Mesenchymal stem cell (in vitro differentiated cells and primary cell): ENCODE results near the gene ME2.

Experiments used
- DNase-seq: peaks from one replicate; pipeline ENCODE4 v3.0.0-alpha.2; 2013
- H2AFZ ChIP-seq: one replicate; pipeline ENCODE4 v1.6.1; 2013; ENCODE audit warnings: low read depth, mild to moderate bottlenecking, control low read depth, inconsistent platforms, low read length, moderate library complexity
- H2AK5ac ChIP-seq: 2 replicates; pipeline ENCODE4 v1.6.1; 2013; ENCODE audit warnings: low read length, moderate library complexity, mild to moderate bottlenecking, inconsistent platforms; ENCODE audit not compliant: severe bottlenecking
- H2BK120ac ChIP-seq: one replicate; pipeline ENCODE4 v1.6.1; 2013; ENCODE audit warnings: low read depth, mild to moderate bottlenecking, inconsistent platforms, low read length, moderate library complexity
- H2BK12ac ChIP-seq, 2 experiments: one replicate each; pipeline ENCODE4 v1.6.1; 2013; ENCODE audit warnings: inconsistent platforms in 2 of 2, low read length in 2 of 2, mild to moderate bottlenecking in 2 of 2, moderate library complexity in 2 of 2, control low read depth in 1 of 2
- H2BK15ac ChIP-seq: one replicate; pipeline ENCODE4 v1.6.1; 2013; ENCODE audit warnings: mild to moderate bottlenecking, low read depth, inconsistent platforms; ENCODE audit not compliant: poor library complexity, severe bottlenecking
- H2BK5ac ChIP-seq: 2 replicates; pipeline ENCODE4 v1.6.1; 2013; ENCODE audit warnings: low read depth, mild to moderate bottlenecking, low read length, control low read depth, inconsistent platforms; ENCODE audit not compliant: poor library complexity, severe bottlenecking
- H3K14ac ChIP-seq, 2 experiments: one replicate each; pipeline ENCODE4 v1.6.1; 2013; ENCODE audit warnings: inconsistent platforms in 2 of 2, low read length in 2 of 2, control low read depth in 1 of 2, mild to moderate bottlenecking in 1 of 2, moderate library complexity in 1 of 2
- H3K18ac ChIP-seq, 2 experiments: one replicate each; pipeline ENCODE4 v1.6.1; 2013; ENCODE audit warnings: inconsistent platforms in 2 of 2, low read length in 2 of 2, control low read depth in 1 of 2, low read depth in 1 of 2, mild to moderate bottlenecking in 1 of 2
- H3K23ac ChIP-seq, 2 experiments: one replicate each; pipeline ENCODE4 v1.6.1; 2013; ENCODE audit warnings: inconsistent platforms in 2 of 2, low read length in 2 of 2, mild to moderate bottlenecking in 2 of 2, moderate library complexity in 2 of 2, control low read depth in 1 of 2
- H3K27ac ChIP-seq: 2 replicates; pipeline ENCODE4 v1.5.1; 2013; ENCODE audit warnings: mild to moderate bottlenecking, moderate library complexity, low read length, control low read depth, inconsistent platforms; ENCODE audit not compliant: poor library complexity, severe bottlenecking
- H3K27me3 ChIP-seq, 2 experiments: 2 replicates each; pipeline versions ENCODE4 v1.6.1 to v1.7.0; 2013; ENCODE audit warnings: low read length in 2 of 2, mild to moderate bottlenecking in 2 of 2, moderate library complexity in 2 of 2, control low read depth in 1 of 2, inconsistent platforms in 1 of 2; ENCODE audit not compliant: control insufficient read depth in 1 of 2, insufficient read depth in 1 of 2
- H3K36me3 ChIP-seq, 2 experiments: 2 replicates each; pipeline versions ENCODE4 v1.6.1 to v1.7.0; 2013; ENCODE audit warnings: low read length in 2 of 2, control low read depth in 1 of 2, inconsistent platforms in 1 of 2, low read depth in 1 of 2, mild to moderate bottlenecking in 1 of 2; ENCODE audit not compliant: insufficient read depth in 2 of 2, control insufficient read depth in 1 of 2
- H3K4ac ChIP-seq, 2 experiments: one replicate each; pipeline ENCODE4 v1.6.1; 2013; ENCODE audit warnings: inconsistent platforms in 2 of 2, low read length in 2 of 2, mild to moderate bottlenecking in 2 of 2, moderate library complexity in 2 of 2, control low read depth in 1 of 2, low read depth in 1 of 2
- H3K4me1 ChIP-seq: 2 replicates; pipeline ENCODE4 v1.6.1; 2013; ENCODE audit warnings: low read depth, low read length, control low read depth; ENCODE audit not compliant: control insufficient read depth, insufficient read depth
- H3K4me2 ChIP-seq: 2 replicates; pipeline ENCODE4 v1.6.1; 2013; ENCODE audit warnings: low read length, mild to moderate bottlenecking, inconsistent platforms; ENCODE audit not compliant: poor library complexity, severe bottlenecking
- H3K4me3 ChIP-seq, 2 experiments: 2 replicates each; pipeline versions ENCODE4 v1.5.1 to v1.7.0; 2013; ENCODE audit warnings: low read length in 2 of 2, mild to moderate bottlenecking in 2 of 2, control low read depth in 1 of 2, low read depth in 1 of 2; ENCODE audit not compliant: insufficient read depth in 1 of 2
- H3K79me1 ChIP-seq: replicated peaks from 2 replicates; pipeline ENCODE4 v1.6.1; 2013; ENCODE audit warnings: mild to moderate bottlenecking, control low read depth, low read length, inconsistent platforms; ENCODE audit not compliant: poor library complexity, severe bottlenecking
- H3K9ac ChIP-seq: 2 replicates; pipeline ENCODE4 v1.7.0; 2013; ENCODE audit warnings: mild to moderate bottlenecking, low read length, moderate library complexity
- H3K9me3 ChIP-seq: 2 replicates; pipeline ENCODE4 v1.7.0; 2013; ENCODE audit warnings: mild to moderate bottlenecking, low read length; ENCODE audit not compliant: control insufficient read depth
- H4K8ac ChIP-seq: one replicate; pipeline ENCODE4 v1.6.1; 2013; ENCODE audit warnings: inconsistent platforms, mild to moderate bottlenecking, low read length, moderate library complexity
- H4K91ac ChIP-seq: one replicate; pipeline ENCODE4 v1.6.1; 2013; ENCODE audit warnings: mild to moderate bottlenecking, low read length, inconsistent platforms
- WGBS: methylation state at CpG from one replicate; pipeline ENCODE4 v1.1.7; 2013; ENCODE audit warnings: mixed read lengths; 5-methylcytosine and 5-hydroxymethylcytosine counted together

ME2 gene

DNA sequence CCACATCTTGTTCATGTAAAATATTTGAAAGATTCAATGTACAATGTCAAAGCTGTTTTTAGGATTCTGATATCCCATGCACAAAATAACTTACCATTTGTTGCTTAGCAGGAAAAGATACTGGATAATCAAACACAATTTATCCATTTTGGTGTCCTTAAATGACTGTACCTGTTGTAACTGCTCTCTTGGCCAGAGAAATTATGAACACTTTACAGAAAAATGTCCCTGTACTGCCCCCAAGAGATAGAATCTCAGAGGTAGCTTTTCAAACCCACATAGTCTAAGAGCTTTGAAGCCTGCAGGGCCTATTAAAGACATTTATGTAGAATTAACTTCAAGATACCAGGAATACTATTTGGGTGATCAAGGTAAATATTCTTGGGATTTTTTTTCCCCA, 12.2 kb upstream of the ME2 start:
- Histone ChIP-seq H3K79me1 (no peaks in the 10 kb centered on the region), H4K8ac (no peak overlapping the region), H4K91ac (no peak overlapping the region), H2BK5ac (no peak overlapping the region), H2BK120ac (no peak overlapping the region), H2AK5ac (no peak overlapping the region), H3K4me1 (peaks cover 1% of the 10 kb centered on the region), H2BK12ac (no peak overlapping the region), H3K9ac (no peak overlapping the region), H3K23ac (no peak overlapping the region), H3K18ac (no peak overlapping the region), H2BK15ac (no peak overlapping the region), H3K4ac (no peak overlapping the region), H3K9me3 (no peaks in the 10 kb centered on the region), H3K4me3 (no peak overlapping the region), H2AFZ (no peak overlapping the region), H3K27ac (no peak overlapping the region), H3K36me3 (no peaks in the 10 kb centered on the region), H3K14ac (no peak overlapping the region), H3K27me3 (no peaks in the 10 kb centered on the region), H3K4me2 (no peak overlapping the region)
- no peak for DNase-seq

DNA sequence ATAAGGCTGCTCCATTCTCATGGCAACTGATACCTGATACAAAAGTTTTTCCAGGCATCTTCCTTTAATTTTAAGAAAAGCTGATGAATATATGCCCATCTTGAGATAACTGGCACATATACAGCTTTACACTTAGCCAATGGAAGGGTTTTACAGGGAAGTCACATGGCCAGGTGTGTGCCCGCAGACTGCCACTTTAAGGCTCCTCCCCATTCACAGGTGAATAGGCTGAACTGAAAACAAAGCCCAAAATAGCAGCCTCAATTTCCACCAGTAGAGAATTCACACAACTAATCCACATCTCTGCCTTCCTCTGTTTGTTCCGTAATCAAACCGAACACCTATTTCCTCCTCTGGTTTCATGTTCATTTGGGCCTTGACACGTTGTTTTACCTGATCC, 9.8 kb upstream of the ME2 start:
- Histone ChIP-seq H3K4ac (no peak overlapping the region), H3K4me3 (no peak overlapping the region), H2BK15ac (no peak overlapping the region), H3K4me2 (no peak overlapping the region), H4K91ac (no peak overlapping the region), H3K9me3 (no peaks in the 10 kb centered on the region), H3K23ac (no peak overlapping the region), H3K18ac (no peak overlapping the region), H3K9ac (no peak overlapping the region), H2AFZ (no peak overlapping the region), H3K36me3 (no peaks in the 10 kb centered on the region), H4K8ac (no peak overlapping the region), H3K4me1 (peaks cover 1% of the 10 kb centered on the region), H2BK5ac (no peak overlapping the region), H3K14ac (no peak overlapping the region), H3K79me1 (no peaks in the 10 kb centered on the region), H2BK120ac (no peak overlapping the region), H2AK5ac (peak overlapping the region; percentile 44), H2BK12ac (no peak overlapping the region), H3K27me3 (no peaks in the 10 kb centered on the region), H3K27ac (no peak overlapping the region)
- WGBS, result 91% methylated on average over 4 of the region's 4 CpGs
- no peak for DNase-seq

DNA sequence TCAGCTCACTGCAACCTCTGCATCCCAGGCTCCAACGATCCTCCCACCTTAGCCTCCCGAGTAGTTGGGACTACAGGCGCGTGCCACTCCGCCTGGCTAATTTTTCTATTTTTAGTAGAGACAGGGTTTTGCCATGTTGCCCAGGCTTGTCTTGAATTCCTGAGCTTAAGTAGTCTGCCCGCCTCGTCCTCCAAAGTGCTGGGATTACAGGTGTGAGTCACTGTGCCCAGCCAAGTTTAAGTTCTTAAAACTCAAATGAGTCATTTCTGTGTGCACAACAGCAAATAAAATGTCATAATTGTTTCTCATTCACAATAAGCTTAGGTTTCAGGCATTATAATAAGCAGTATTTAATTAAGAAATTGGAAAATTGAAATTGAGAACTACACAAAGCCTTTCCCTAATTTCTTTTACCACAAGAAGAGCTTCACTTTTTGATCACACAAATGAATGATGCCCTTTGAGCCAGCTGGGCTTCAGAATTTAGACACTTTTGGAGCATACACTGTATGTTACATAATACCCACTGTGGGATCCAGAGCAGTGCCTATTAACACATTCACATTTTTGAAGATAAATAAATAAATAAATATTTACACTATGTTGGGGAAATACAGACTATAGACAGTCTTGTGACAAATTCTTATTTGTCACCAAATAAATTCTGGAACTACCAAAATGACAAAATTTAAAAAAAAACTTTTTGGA, 8.6 kb upstream of the ME2 start:
- Histone ChIP-seq H3K9ac (no peak overlapping the region), H3K4me2 (no peak overlapping the region), H3K4me3 (no peak overlapping the region), H3K9me3 (no peaks in the 10 kb centered on the region), H3K27me3 (no peaks in the 10 kb centered on the region), H2BK120ac (no peak overlapping the region), H3K79me1 (no peaks in the 10 kb centered on the region), H3K4me1 (peaks cover 1% of the 10 kb centered on the region), H4K8ac (no peak overlapping the region), H3K4ac (no peak overlapping the region), H2BK12ac (no peak overlapping the region), H2AFZ (no peak overlapping the region), H2BK5ac (no peak overlapping the region), H3K14ac (no peak overlapping the region), H4K91ac (no peak overlapping the region), H3K23ac (no peak overlapping the region), H2BK15ac (no peak overlapping the region), H3K36me3 (no peaks in the 10 kb centered on the region), H3K27ac (peak overlapping the region; percentile 40), H2AK5ac (no peak overlapping the region), H3K18ac (no peak overlapping the region)
- peak; percentile 35 for DNase-seq
- 58% methylated on average over 7 of the region's 7 CpGs for WGBS

DNA sequence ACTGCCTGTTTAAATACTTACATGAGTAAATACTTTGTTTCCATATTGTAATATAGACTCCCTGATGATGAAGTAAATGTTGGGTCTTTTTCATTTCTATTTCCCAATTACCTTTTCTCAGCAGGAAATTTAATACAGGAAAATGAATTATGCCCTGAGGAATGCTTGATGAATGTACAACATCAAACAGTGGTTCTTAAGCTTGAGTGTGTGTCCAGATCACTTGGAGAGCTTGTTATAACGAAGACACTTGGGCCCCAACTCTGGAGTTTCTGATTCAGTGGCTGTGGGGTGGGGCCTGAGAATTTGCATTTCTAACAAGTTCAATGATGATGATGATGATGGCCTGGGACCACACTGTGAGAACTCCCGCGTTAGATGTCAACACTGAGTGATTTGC, 7.1 kb upstream of the ME2 start:
- H3K79me1 ChIP-seq, result no peaks in the 10 kb centered on the region
- no peak overlapping the region for H3K27ac ChIP-seq
- H3K4me2 ChIP-seq, result no peak overlapping the region
- no peak overlapping the region for H4K91ac ChIP-seq
- H2AK5ac ChIP-seq, result no peak overlapping the region
- no peaks in the 10 kb centered on the region for H3K27me3 ChIP-seq
- no peak overlapping the region for H3K4ac ChIP-seq
- no peak overlapping the region for H2BK15ac ChIP-seq
- no peak overlapping the region for H3K23ac ChIP-seq
- H3K9me3 ChIP-seq, result no peaks in the 10 kb centered on the region
- H3K18ac ChIP-seq, result no peak overlapping the region
- H2AFZ ChIP-seq, result no peak overlapping the region
- H3K4me3 ChIP-seq, result no peak overlapping the region
- no peak overlapping the region for H2BK5ac ChIP-seq
- H4K8ac ChIP-seq, result no peak overlapping the region
- no peak overlapping the region for H2BK120ac ChIP-seq
- no peaks in the 10 kb centered on the region for H3K36me3 ChIP-seq
- peaks cover 1% of the 10 kb centered on the region for H3K4me1 ChIP-seq
- DNase-seq, result no peak
- 82% methylated on average over 1 of the region's 3 CpGs for WGBS
- no peak overlapping the region for H2BK12ac ChIP-seq
- H3K14ac ChIP-seq, result no peak overlapping the region
- no peak overlapping the region for H3K9ac ChIP-seq
